Endodermal cell (in vitro differentiated cells): Measurements from ENCODE around the gene DGKZ. TPM values are rescaled to one million over a fixed set of nuclear protein-coding genes. Genes with fewer than 3 reads are reported as not detected.

Experiments
- DNase-seq: peaks from one replicate; pipeline ENCODE4 v3.0.0-alpha.2; 2017
- H3K27ac ChIP-seq: 2 replicates; pipeline ENCODE4 v1.5.1; 2013; ENCODE audit warnings: mild to moderate bottlenecking, low read depth, low read length, moderate library complexity
- H3K27me3 ChIP-seq: 2 replicates; pipeline ENCODE4 v1.6.1; 2013; ENCODE audit warnings: mild to moderate bottlenecking, low read length, moderate library complexity; ENCODE audit not compliant: insufficient read depth, control insufficient read depth, poor library complexity, severe bottlenecking
- H3K36me3 ChIP-seq: 2 replicates; pipeline ENCODE4 v1.7.0; 2013; ENCODE audit warnings: mild to moderate bottlenecking, low read length, moderate library complexity; ENCODE audit not compliant: control insufficient read depth, insufficient read depth
- H3K4me1 ChIP-seq: one replicate; pipeline ENCODE4 v1.7.0; 2013; ENCODE audit warnings: low read length; ENCODE audit not compliant: control insufficient read depth, insufficient read depth
- H3K4me3 ChIP-seq: 2 replicates; pipeline ENCODE4 v1.5.1; 2013; ENCODE audit warnings: mild to moderate bottlenecking, low read length, moderate library complexity
- H3K9ac ChIP-seq: 2 replicates; pipeline ENCODE4 v1.6.1; 2013; ENCODE audit warnings: mild to moderate bottlenecking, low read length, moderate library complexity; ENCODE audit not compliant: poor library complexity, severe bottlenecking; ENCODE audit errors: extremely low read depth
- H3K9me3 ChIP-seq: 2 replicates; pipeline ENCODE4 v1.6.1; 2013; ENCODE audit warnings: mild to moderate bottlenecking, low read length, moderate library complexity; ENCODE audit not compliant: control insufficient read depth
- H3K27ac Mint-ChIP-seq: 2 replicates; pipeline ENCODE4 v1.8.0; 2020; ENCODE audit warnings: mixed read lengths
- H3K27me3 Mint-ChIP-seq: 2 replicates; pipeline ENCODE4 v1.8.0; 2021; ENCODE audit warnings: mild to moderate bottlenecking, mixed read lengths; ENCODE audit not compliant: insufficient read depth
- H3K36me3 Mint-ChIP-seq: 2 replicates; pipeline ENCODE4 v1.8.0; 2020; ENCODE audit warnings: low read depth, mixed read lengths
- H3K4me1 Mint-ChIP-seq: 2 replicates; pipeline ENCODE4 v1.8.0; 2020; ENCODE audit warnings: mixed read lengths
- H3K4me3 Mint-ChIP-seq: 2 replicates; pipeline ENCODE4 v1.8.0; 2020; ENCODE audit warnings: mild to moderate bottlenecking, moderate library complexity, mixed read lengths
- H3K9me3 Mint-ChIP-seq: 2 replicates; pipeline ENCODE4 v1.8.0; 2020; ENCODE audit warnings: mild to moderate bottlenecking, mixed read lengths
- WGBS, 2 experiments: methylation state at CpG; one replicate each; pipeline versions ENCODE4 v1.1.5 to v1.1.7; 2013; ENCODE audit warnings: missing lambda C conversion rate in 2 of 2, mixed read lengths in 1 of 2; ENCODE audit not compliant: insufficient coverage in 1 of 2, insufficient read length in 1 of 2; 5-methylcytosine and 5-hydroxymethylcytosine counted together
- total RNA-seq, 2 donors: library from RNA; stranded (reverse); fragmentation: NEBNext Ultra II Directional in 1 of 2; extraction: Animal tissue kit (Norgen Biotek cat#: 25700) in 1 of 2; gene quantifications; 2 replicates in 1 of 2; 3 replicates in 1 of 2; pipeline ENCODE4 v1.2.1, GENCODE V29; 2021
- TF ChIP-seq, protein P1 (sequence below): fragments of 200-600 bp; sonication (generic); conservative IDR thresholded peaks from 2 replicates; pipeline ENCODE4 v1.5.0; 2021; ENCODE audit warnings: antibody characterized with exemption, mild to moderate bottlenecking

Gene DGKZ
- total RNA-seq, 2 donors from 2014 or later = 49.6 to 57.3 TPM

DNA sequence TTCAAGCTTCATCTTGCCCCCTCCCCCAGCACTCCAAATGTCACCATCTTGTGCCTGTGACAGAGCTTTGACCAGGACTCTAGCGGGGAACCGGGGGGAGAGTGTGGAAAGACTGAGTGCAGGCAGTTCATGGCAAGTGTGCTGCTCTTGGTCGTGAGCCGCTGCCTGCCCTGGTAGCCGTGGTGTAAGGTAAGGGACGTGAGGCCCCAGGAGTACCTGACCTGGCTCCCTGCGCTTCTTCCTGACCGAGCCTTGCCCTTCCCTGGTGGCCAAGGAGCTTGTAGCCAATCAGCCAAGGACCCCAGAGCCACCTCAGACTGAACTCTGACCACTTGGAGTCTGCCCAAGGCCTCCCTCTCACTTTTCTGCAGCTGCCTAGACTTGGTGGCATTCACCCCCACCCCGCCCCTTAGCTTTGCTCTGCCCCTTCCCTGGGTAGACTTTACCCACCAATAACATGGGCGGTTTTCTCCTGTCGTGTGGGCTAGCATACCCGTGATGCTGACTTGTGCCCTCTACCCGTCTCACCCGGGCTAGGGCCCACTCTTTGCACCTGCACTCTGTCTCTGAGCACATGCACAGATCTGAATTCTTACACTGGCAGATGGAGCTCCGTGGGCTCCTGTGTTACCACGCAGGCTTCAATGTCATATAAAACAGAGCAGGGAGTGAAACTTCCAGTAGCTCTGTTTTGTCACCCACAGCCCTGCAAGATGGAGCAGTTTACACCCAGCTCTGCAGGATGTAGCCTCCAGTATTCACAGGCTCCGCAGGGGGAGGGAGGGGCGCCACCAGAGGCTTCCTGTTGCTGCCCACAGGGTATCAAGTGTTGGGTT lies 1.5 kb downstream of the DGKZ start:
- TF ChIP-seq, protein P1, sequence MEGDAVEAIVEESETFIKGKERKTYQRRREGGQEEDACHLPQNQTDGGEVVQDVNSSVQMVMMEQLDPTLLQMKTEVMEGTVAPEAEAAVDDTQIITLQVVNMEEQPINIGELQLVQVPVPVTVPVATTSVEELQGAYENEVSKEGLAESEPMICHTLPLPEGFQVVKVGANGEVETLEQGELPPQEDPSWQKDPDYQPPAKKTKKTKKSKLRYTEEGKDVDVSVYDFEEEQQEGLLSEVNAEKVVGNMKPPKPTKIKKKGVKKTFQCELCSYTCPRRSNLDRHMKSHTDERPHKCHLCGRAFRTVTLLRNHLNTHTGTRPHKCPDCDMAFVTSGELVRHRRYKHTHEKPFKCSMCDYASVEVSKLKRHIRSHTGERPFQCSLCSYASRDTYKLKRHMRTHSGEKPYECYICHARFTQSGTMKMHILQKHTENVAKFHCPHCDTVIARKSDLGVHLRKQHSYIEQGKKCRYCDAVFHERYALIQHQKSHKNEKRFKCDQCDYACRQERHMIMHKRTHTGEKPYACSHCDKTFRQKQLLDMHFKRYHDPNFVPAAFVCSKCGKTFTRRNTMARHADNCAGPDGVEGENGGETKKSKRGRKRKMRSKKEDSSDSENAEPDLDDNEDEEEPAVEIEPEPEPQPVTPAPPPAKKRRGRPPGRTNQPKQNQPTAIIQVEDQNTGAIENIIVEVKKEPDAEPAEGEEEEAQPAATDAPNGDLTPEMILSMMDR = no peak
- WGBS, 2 experiments = 77 to 78% methylated on average over 16 to 18 of the region's 18 CpGs
- Mint-ChIP-seq H3K9me3 (no peaks in the 10 kb centered on the region), H3K27ac (peak overlapping the region; percentile 52), H3K4me1 (peaks cover 50% of the 10 kb centered on the region), H3K36me3 (no peaks in the 10 kb centered on the region), H3K4me3 (peak overlapping the region; percentile 69), H3K27me3 (peaks cover 23% of the 10 kb centered on the region)
- Histone ChIP-seq H3K27ac (no peak overlapping the region), H3K9me3 (no peaks in the 10 kb centered on the region), H3K4me3 (peak overlapping the region; percentile 82), H3K4me1 (peaks cover 10% of the 10 kb centered on the region), H3K27me3 (peaks cover 17% of the 10 kb centered on the region), H3K9ac (no peak overlapping the region), H3K36me3 (no peaks in the 10 kb centered on the region)
- DNase-seq = no peak

DNA sequence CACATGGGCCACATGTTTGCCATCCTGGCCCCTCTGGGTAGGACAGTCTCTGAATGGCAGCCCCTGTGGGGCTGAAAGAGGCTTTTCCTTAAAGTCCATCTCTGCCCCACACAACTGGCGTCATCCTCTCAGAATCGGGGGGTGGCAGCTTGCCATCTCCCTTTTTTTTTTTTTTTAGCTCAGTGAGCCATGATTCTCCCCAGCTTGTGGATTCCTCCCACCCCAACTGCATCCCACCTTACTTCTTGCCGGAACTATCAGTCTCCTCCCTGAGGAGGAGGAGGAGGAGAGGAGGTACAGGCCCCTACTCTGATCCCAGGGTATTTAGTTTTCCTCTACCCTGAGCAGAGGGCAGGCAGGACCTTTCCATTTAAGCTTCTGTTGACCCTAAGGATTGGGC lies 3.4 kb downstream of the DGKZ start:
- Histone ChIP-seq H3K9me3 (no peaks in the 10 kb centered on the region), H3K36me3 (no peaks in the 10 kb centered on the region), H3K9ac (no peak overlapping the region), H3K27me3 (peaks cover 13% of the 10 kb centered on the region), H3K27ac (no peak overlapping the region), H3K4me1 (peaks cover 10% of the 10 kb centered on the region), H3K4me3 (no peak overlapping the region)
- DNase-seq = no peak
- WGBS, 2 experiments = 95 to 100% methylated on average over 1 to 3 of the region's 3 CpGs
- Mint-ChIP-seq H3K4me1 (peaks cover 40% of the 10 kb centered on the region), H3K36me3 (peaks cover 4% of the 10 kb centered on the region), H3K9me3 (no peaks in the 10 kb centered on the region), H3K4me3 (no peak overlapping the region), H3K27me3 (peaks cover 13% of the 10 kb centered on the region), H3K27ac (no peak overlapping the region)
- TF ChIP-seq, protein P1 = no peak

DNA sequence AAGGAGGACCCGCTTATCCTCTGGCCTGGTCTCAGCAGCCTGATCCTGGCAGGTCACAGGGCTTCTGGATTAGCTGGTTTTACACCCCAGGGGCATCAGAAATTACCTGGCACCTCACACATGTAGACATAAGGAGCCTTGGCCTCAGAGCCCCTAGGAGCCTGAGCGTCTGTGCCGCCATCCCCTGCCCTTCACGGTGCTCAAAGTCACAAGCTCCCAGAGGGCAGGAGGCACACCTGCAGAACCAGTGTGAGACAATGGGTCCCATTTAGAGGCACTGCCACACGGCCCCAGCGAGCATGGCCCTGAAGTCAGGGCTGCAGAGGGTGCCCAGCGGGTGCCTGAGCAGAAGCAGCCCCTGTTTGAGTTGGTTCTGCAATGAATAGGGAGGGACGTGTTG lies 3.9 kb downstream of the DGKZ start:
- no peaks in the 10 kb centered on the region for H3K9me3 ChIP-seq
- Mint-ChIP-seq H3K27ac (no peak overlapping the region), H3K27me3 (peaks cover 9% of the 10 kb centered on the region), H3K4me1 (peaks cover 41% of the 10 kb centered on the region), H3K9me3 (no peaks in the 10 kb centered on the region), H3K4me3 (no peak overlapping the region), H3K36me3 (peaks cover 4% of the 10 kb centered on the region)
- no peaks in the 10 kb centered on the region for H3K36me3 ChIP-seq
- no peak for DNase-seq
- no peak overlapping the region for H3K27ac ChIP-seq
- peaks cover 8% of the 10 kb centered on the region for H3K27me3 ChIP-seq
- H3K4me1 ChIP-seq = peaks cover 10% of the 10 kb centered on the region
- TF ChIP-seq, protein P1 = no peak
- no peak overlapping the region for H3K4me3 ChIP-seq
- no peak overlapping the region for H3K9ac ChIP-seq
- WGBS, 2 experiments = 86 to 92% methylated on average over 7 to 8 of the region's 8 CpGs
